NCI-H1092 treated with DMSO at 0.1 percent for 48 hours (cell line): ENCODE results near the gene ANAPC2.

ENCODE experiments used
- DNase-seq: peaks from one replicate; lab custom pipeline; 2025; lab: John Stamatoyannopoulos, UW

ANAPC2 gene, protein sequence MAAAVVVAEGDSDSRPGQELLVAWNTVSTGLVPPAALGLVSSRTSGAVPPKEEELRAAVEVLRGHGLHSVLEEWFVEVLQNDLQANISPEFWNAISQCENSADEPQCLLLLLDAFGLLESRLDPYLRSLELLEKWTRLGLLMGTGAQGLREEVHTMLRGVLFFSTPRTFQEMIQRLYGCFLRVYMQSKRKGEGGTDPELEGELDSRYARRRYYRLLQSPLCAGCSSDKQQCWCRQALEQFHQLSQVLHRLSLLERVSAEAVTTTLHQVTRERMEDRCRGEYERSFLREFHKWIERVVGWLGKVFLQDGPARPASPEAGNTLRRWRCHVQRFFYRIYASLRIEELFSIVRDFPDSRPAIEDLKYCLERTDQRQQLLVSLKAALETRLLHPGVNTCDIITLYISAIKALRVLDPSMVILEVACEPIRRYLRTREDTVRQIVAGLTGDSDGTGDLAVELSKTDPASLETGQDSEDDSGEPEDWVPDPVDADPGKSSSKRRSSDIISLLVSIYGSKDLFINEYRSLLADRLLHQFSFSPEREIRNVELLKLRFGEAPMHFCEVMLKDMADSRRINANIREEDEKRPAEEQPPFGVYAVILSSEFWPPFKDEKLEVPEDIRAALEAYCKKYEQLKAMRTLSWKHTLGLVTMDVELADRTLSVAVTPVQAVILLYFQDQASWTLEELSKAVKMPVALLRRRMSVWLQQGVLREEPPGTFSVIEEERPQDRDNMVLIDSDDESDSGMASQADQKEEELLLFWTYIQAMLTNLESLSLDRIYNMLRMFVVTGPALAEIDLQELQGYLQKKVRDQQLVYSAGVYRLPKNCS

DNA sequence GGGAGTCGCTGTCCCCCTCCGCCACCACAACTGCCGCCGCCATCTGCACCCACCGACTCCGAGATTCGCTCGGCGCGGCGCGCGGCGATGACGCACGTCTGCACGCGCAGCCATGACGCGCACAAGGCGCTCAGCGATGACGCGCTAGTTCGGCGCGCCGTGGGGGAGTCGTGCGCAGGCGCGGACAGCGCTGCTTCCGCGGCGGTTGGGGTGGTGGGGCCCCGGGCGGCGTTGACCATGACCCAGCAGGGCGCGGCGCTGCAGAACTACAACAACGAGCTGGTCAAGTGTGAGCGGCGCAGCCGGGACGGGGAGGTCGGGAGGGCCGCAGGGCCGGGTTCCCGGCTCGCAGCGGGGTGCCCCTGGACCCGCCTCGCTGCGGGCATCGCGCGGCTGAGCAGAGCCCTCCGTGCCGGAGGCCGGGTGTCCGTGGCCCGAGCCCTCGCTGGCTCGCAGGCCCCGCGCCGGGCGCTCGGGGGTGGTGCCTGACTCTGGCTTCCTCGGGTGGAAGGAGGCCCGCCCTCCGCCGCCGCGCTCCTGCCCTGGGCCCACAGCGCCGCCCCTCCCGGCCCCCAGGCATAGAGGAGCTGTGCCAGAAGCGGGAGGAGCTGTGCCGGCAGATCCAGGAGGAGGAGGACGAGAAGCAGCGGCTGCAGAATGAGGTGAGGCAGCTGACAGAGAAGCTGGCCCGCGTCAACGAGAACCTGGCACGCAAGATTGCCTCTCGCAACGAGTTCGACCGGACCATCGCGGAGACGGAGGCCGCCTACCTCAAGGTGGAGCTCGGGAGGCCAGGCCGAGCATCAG, at the start of gene ANAPC2, which contains the start of gene SSNA1:
Gene ANAPC2 (minus strand): TSS at position 71 of the 807 bp plus-strand sequence. CDS start 28 bp downstream, at position 43.
Gene SSNA1 (plus strand): TSS at position 187 of the 807 bp plus-strand sequence. CDS start 51 bp downstream, at position 238.
- peak; percentile 88 for DNase-seq

DNA sequence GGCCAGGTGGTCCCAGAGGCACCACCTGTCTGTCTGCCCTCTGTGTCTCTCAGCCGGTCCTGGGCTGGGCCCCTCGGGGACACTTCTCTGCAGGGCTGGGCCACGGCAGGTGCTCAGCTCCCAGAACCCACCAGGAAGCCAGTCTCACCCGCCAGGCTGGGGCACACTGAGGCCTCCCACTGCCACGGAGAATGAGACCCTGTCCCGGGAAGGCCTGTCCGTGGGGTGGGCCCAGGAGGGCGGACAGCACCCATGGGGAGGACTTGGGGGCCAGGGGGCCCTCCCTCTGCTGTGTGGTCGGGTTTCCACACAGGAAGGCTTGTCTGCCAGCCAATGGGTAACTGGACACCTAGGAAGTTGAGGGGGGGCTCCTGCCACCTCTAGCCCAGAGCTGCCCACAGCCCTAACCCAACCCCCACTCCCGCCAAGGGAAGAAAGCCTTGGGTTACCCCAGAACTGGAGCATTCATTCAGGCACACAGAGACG, 48.6 kb upstream of the ANAPC2 start:
- peak; percentile 49 for DNase-seq

DNA sequence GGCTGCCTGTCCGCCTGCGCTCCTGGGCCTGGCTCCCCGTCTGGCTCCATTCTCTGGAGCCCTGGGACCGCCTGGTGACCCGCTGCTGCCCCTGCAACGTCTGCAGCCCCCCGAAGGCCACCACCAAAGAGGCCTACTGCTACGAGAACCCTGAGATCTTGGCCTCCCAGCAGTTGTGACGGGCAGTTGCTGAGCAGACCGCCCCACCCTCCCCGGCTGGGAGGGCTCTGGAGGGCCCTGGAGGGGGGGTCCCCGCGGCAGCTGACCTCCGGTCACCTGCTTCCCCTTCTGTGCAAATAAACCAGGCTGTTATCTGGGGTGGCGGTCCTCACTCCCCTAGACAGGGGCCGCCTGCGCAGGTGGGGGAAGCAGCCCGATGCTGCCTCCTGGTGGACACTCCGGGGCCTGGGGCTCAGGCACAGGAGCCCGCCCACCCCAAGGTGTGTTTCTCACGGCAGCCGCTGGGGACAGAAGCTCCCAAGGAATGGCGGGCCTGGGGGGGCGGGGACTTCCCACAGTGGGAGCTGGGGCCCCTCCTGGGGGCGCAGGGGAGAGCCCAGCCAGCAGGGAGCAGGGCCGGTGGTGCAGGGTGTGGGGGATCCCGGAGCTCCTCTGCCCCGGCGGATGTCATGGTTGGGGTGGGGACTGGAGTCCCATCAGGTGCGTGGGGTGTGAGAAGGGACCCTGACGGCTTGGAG, 48.0 kb upstream of the ANAPC2 start:
- DNase-seq = peak; percentile 80

DNA sequence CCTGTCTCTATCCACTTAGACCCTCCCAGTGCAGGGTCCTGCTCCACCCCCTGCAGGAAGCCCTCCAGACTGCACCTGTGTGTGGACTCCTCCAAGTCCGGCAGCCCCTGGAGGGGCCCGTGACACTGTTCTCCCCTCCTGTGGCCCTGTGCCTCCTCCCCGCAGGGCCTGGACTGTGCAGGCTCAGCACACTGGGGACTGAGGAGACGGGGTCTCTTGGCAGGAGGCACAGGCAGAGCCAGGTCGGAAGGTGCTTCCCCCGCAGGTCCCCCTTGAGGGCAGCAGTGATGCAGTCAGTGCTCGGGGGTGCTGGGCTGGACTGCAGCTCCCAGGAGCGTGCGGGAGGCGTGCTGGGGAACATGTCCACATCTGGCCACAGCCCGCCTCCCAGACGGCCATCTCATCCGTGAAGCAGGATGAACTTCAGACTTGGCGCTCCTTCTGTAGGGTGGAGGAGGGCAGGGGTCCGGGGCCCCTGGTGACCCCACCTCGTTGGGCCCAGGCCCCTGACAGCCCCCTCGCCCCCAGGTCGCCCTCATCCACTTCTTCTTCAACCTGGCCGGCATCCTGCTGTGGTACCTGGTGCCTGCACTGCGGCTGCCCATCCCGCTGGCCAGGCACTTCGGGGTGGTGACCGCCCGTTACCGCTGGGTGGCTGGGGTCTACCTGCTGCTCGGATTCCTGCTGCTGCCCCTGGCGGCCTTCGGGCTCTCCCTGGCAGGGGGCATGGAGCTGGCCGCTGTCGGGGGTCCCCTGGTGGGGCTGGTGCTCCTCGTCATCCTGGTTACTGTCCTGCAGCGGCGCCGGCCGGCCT, 47.3 kb upstream of the ANAPC2 start:
- DNase-seq = no peak

DNA sequence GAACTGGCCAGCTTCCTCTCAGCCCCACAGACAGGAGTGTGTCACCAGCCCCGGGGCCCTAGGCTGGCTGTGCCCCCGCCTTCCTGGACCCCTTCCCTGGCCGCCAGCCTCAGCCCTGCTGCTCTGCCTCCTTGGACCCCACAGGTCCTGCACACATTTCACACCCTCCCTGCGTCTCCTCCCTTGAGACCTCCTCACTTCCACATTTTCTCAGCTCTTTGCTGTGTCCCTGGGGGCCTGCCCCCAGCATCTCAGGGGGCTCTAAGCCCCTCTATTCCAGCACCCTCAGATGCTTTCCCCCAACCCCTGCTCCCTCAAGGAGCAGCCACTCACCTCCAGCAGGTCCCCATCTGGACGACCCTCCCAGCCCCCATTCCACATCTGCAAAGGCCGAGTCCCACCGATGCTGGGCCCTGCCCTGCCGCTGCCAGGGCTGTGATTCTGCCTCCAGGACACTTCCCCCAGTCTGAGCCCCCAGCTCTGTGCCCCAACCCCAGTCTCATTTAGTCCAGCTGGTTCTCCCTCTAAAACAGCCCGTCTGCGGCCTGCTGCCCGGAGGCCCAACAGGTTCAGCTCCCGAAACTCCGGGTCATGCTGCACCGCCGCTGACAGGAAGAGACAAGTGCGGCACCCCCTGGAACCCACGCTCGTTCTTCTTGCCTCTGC, 46.5 kb upstream of the ANAPC2 start:
- DNase-seq = no peak

DNA sequence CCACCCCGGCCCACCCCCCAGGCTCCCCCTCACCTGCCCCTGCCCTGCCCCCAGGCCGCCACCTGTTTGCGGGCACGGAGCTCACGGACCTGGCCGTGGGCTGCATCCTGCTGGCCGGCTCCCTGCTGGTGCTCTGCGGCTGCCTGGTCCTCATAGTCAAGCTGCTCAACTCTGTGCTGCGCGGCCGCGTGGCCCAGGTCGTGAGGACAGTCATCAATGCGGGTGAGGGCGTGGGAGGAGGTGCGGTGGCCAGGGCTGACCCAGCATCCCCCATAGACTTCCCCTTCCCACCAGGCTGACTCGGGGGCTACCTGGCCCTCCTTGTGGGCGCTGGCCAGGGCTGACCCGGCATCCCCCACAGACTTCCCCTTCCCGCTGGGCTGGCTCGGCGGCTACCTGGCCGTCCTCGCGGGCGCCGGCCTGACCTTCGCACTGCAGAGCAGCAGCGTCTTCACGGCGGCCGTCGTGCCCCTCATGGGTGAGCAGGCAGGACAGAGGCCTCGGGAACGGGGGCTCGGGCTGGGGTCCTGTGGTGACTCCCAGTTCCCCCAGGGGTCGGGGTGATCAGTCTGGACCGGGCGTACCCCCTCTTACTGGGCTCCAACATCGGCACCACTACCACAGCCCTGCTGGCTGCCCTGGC, 45.8 kb upstream of the ANAPC2 start:
- no peak for DNase-seq

DNA sequence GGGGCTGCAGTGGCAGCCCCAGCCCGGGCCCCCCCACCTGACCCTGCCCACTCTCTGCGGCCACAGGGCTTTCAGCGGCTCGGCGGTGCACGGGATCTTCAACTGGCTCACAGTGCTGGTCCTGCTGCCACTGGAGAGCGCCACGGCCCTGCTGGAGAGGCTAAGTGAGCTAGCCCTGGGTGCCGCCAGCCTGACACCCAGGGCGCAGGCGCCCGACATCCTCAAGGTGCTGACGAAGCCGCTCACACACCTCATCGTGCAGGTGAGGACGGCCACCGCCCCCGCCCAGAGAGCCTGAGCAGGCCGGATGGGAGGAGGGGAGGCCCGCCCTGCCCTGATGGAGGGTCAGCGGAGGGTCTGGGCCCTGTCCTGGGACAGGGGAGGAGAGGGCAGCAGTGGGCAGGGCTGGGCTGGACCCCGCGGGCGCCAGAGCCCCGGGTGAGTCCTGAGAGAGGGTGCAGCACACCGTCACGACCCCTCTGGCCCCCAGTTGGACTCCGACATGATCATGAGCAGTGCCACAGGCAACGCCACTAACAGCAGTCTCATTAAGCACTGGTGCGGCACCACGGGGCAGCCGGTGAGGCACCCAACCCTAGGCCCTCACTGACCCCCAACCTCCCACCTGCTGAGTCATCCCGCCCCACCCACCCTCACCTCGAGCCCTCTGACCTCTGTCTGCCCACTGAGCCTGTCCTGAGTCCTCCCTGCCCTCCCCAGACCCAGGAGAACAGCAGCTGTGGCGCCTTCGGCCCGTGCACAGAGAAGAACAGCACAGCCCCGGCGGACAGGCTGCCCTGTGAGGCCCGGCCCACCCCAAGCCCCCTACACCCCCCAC, 45.0 kb upstream of the ANAPC2 start:
- no peak for DNase-seq

DNA sequence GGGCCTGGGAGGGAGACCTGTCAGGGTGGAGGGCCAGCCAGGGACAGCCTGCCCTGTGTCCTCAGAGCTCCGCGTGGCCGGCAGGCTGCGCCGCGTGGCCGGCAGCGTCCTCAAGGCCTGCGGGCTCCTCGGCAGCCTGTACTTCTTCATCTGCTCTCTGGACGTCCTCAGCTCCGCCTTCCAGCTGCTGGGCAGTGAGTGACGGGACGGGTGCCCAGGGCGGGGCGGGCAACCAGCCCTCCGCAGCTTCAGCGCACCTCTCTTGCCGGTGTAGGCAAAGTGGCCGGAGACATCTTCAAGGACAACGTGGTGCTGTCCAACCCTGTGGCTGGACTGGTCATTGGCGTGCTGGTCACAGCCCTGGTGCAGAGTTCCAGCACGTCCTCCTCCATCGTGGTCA, 44.1 kb upstream of the ANAPC2 start:
- no peak for DNase-seq

DNA sequence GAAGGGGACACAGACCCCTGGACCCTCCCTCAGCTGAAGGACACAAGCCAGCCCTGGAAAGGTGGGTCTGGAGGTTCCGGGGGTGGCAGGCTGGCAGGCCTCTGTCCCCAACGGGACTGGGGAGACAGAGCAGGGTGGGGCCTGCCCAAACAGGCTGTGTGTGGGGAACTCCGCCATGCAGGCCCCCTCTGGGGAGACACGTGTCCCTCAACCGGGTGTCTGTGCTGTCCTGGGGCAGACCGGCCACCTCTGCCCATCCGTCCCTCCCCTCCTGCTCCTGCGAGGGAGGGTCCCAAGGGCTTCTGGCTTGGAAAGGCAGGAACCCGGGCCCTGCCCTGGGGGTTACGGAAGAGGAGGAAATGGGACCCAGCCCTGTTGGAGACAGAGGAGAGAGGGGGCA, 43.7 kb upstream of the ANAPC2 start:
- no peak for DNase-seq

DNA sequence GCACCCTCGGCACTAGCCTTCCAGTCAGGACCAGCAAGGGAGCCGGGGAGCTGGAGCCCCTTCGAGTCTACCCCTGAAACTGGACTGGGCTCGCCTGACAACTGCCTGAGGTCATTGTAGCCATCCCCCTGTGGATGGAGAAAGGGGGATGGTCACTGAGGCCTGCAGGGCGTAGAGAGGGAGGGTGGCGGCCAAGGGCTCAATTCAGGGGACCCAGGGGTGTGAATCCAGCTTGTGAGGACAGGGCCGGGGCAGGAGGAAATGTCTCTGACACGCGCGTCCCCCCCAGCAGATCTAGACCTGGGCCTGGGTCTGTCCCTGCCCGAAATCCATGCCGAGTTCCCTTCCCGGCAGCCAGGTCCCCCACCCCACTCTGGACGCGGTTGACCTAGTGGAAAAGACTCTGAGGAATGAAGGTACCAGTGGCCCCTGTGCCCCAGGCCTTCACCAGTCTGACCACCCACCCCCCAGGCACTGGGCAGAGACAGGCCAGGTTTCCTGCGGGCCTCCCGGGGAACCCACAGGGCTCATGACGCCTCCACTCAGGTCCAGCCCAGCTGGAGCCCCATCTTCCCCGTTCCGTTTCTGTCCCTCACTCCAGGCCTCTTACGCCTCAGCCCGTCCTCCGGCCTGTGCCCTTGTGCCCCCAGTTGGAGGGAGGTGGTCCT, 43.1 kb upstream of the ANAPC2 start:
- no peak for DNase-seq

DNA sequence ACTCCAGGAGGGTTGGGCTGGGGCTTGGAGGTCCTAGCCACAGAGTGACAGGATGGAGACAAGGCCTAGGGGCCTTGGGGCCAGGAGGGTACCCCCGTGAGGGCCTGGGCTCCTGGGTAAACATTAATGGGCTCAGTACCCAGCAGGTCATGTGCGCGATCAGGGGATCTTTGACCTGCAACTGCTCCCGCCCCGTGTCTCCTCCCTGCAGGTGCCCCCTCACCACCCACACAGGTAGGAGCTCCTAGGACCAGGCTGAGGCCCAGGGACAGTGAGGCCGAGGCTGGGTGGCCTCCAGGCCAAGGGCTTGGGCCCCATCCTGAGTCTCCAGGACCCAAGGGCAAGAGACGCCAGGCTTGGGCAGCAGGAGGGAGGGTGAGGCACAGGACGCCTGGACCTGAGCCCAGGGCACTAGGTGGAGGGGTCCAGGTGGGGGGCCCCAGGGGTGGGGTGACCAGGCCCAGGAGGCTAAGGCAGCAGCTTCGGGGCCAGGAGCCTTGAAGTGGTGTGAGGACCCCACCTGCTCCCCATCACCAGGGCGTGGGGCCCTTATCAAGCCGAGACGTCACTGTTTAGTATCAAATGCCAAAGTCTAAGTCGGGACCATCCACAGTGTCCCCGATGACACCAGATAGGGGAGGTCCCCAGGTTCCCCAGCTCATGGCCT, 42.5 kb upstream of the ANAPC2 start, which contains the start of gene SLC34A3:
Gene SLC34A3 (plus strand): TSS at position 197 of the 667 bp plus-strand sequence. CDS start 802 bp downstream, outside the sequence.
- no peak for DNase-seq

DNA sequence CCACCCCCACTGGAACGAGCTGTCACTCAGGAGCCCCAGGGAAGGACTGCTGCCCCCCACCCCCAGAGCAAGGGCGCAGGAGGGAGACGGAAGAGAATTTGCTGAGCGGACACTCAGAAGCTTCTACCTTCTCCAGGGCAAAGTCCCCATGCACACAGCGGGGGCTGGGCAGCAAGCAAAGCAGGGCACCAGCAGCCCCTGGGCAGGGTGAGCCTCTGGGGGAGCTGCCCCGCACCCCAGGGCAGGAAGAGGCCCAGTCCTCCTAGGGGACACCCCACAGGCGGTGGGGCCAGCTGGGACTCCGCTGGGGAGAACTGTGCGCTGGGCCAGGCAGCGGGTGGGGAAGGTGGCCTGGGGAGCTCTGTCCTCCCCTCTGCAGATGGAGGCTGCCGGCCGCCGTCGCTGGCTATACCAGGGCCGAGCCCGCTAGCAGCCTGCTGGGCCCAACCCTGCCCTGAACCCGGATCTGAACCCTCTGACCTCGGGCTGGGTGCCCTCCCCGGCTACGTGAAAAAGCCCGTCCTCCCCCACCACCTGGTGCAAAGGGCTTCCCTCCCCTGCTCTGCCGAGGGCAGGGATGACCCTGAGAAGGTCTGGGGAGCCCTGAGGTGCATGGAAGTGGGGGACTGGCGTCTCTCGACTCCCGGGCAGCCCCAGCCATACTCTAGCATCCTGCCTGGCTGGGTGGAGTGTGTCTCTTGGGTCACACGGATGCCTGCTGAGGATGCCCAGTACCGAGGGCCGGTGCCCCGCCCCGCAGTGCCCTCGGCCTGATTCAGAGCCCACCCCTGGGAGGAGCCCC, 41.7 kb upstream of the ANAPC2 start:
- DNase-seq = no peak

DNA sequence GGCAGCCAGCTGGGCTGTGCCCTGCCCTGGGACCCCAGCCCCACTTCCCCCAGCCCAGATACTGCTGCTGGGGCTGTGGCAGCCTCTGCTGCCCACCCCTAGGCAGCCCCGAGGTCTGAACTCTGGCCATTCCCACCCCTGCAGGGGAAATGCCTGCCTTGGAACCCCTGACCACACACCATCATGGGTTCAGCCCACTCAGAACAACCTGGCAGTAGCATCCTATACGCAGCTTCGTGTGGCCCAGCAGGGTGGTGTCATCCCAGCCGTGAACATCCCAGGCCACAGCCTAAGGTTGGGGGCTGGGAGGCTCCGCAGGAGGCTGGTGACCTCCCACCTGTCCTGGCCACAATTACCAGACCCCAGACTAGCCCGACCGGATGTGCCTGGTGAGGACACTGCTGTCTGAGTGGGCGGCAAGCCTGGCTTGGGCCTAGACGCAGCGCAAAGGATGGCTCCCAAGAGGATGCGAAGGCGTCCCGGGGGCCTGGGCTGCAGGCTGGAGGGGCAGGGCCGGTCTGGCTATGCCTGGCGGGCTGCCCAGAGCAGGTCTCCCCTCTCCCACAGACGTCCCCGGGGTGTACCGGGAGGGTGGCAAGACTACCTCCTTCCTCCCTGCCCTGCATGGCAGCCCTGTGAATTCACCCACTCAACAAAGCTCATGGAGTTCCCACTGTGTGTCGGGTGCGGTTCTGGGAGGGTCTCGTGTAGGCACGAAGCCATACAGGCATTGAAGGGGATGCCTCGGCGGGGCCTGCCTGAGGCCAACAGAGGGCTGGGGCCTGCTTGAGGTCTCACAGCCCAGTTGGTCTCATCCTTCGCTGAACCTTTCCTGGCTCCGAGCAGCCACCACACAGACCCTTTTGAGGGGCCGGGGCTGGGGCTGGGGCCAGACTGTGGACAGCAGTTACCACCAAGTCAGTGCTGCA, 40.9 kb upstream of the ANAPC2 start:
- no peak for DNase-seq

DNA sequence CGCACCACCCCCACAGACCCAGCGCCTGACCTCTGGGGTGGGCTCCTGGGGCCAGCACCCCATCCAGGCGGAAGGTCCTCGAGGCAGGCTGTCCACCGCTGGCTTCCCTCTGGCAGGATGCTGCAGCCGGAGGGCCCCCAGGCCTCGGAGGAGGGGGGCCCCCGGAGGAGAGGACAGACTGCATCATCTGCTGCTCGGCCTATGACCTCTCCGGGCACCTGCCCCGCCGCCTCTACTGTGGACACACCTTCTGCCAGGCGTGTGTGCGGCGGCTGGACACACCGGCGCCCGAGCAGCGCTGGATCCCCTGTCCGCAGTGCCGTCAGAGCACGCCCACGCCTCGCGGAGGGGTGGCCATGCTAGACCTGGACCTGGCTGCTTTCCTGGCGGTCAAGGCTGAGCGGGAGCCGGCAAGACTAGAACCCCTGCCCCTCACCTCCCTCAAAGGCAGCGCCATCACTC, 40.2 kb upstream of the ANAPC2 start:
- DNase-seq = no peak

DNA sequence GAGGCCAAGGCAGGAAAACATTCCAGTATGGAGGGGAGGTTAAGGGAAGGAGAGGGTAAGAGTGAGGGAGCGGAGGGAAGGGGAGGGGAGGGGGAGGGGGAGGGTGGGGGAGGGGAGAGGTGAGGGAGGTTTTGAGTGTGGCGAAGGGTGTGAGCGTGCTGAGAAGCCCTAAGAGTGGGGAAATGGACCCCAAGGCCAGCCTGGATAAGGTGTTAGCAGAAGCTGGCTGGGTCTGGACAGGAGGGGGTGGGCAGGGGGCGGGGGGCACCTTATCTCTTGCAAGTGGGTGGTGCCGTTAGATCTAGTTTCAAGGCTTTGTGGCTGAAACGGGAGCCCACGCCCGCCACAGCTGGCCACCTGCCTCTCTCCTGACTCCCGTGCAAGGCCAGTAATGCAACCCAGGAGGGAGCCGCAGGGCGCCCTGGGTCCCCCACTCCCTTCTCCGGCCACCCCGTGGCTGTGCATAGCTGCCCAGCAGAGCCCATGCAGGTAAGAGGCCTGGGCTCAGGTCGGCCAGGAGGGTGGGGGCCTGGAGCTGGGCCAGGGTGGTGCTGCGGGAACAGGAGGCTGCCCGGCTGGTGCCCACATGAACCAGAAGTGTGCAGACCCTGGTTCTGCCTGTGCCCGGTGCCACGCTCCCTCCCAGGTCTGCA, 39.6 kb upstream of the ANAPC2 start:
- no peak for DNase-seq
